Neural cell (in vitro differentiated cells): ENCODE data around the gene MGME1. TPM values are rescaled to one million over a fixed set of nuclear protein-coding genes. Genes with fewer than 3 reads are reported as not detected.

Source experiments
- H2AFZ ChIP-seq: fragments of 200-600, 300-800 bp; sonication (generic), shearing (Covaris generic); 2 replicates; pipeline ENCODE4 v1.6.0; 2014; ENCODE audit warnings: low read depth, mild to moderate bottlenecking, antibody characterized with exemption, low read length, moderate library complexity
- H3F3A ChIP-seq: fragments of 200-600 bp; shearing (Covaris generic); 2 replicates; pipeline ENCODE4 v1.6.1; 2016; ENCODE audit warnings: mild to moderate bottlenecking, moderate library complexity, mixed read lengths, antibody characterized with exemption, low read length; ENCODE audit not compliant: insufficient read depth, poor library complexity, severe bottlenecking
- H3K27ac ChIP-seq: fragments of 200-600, 300-800 bp; sonication (generic), shearing (Covaris generic); 2 replicates; pipeline ENCODE4 v1.5.1; 2014; ENCODE audit warnings: mild to moderate bottlenecking, low read length, moderate library complexity
- H3K27me3 ChIP-seq: fragments of 300-800, 200-600 bp; sonication (generic), shearing (Covaris generic); 2 replicates; pipeline ENCODE4 v1.6.0; 2014; ENCODE audit warnings: mild to moderate bottlenecking, low read depth, low read length, moderate library complexity; ENCODE audit not compliant: insufficient read depth
- H3K36me3 ChIP-seq: fragments of 300-800, 200-600 bp; sonication (generic), shearing (Covaris generic); 2 replicates; pipeline ENCODE4 v1.5.1; 2014; ENCODE audit warnings: mild to moderate bottlenecking, antibody characterized with exemption, low read length, moderate library complexity; ENCODE audit not compliant: insufficient read depth
- H3K4me2 ChIP-seq: fragments of 300-800, 200-600 bp; sonication (generic), shearing (Covaris generic); 2 replicates; pipeline ENCODE4 v1.6.0; 2014; ENCODE audit warnings: mild to moderate bottlenecking, low read length
- H3K4me3 ChIP-seq: fragments of 300-800, 200-600 bp; sonication (generic), shearing (Covaris generic); 2 replicates; pipeline ENCODE4 v1.5.1; 2014; ENCODE audit warnings: mild to moderate bottlenecking, low read length, moderate library complexity
- H3K79me2 ChIP-seq: fragments of 200-600 bp; shearing (Covaris generic); replicated peaks from 2 replicates; pipeline ENCODE4 v1.6.0; 2014; ENCODE audit warnings: mild to moderate bottlenecking, low read length, moderate library complexity; ENCODE audit not compliant: insufficient read depth
- H3K9ac ChIP-seq: fragments of 300-800, 200-600 bp; sonication (generic), shearing (Covaris generic); 2 replicates; pipeline ENCODE4 v1.6.1; 2016; ENCODE audit warnings: mild to moderate bottlenecking, low read length, mixed read lengths
- H3K9me2 ChIP-seq: fragments of 200-600 bp; shearing (Covaris generic); 2 replicates; pipeline ENCODE4 v1.6.1; 2016; ENCODE audit warnings: mild to moderate bottlenecking, low read length, mixed read lengths; ENCODE audit not compliant: insufficient read depth
- H3K9me3 ChIP-seq: fragments of 200-600, 300-800 bp; sonication (generic), shearing (Covaris generic); 2 replicates; pipeline ENCODE4 v1.6.1; 2016; ENCODE audit warnings: mild to moderate bottlenecking, mixed run types, low read length, moderate library complexity, mixed read lengths
- H4K20me1 ChIP-seq: fragments of 200-600 bp; shearing (Covaris generic); 2 replicates; pipeline ENCODE4 v1.6.1; 2016; ENCODE audit warnings: mild to moderate bottlenecking, mixed run types; ENCODE audit not compliant: insufficient read depth
- CTCF ChIP-seq: fragments of 450-650 bp; IDR thresholded peaks from 2 replicates; pipeline ENCODE4 v1.5.1; 2014; ENCODE audit warnings: antibody characterized with exemption, mild to moderate bottlenecking, moderate library complexity; ENCODE audit not compliant: poor library complexity, severe bottlenecking
- EP300 ChIP-seq: fragments of 450-650 bp; conservative IDR thresholded peaks from 2 replicates; pipeline ENCODE4 v1.6.1; 2014; ENCODE audit warnings: antibody characterized with exemption, mild to moderate bottlenecking, moderate library complexity; ENCODE audit not compliant: poor library complexity, severe bottlenecking
- EZH2 ChIP-seq: fragments of 200-600, 300-800 bp; shearing (Covaris generic), sonication (generic); IDR thresholded peaks from 2 replicates; pipeline ENCODE4 v1.6.1; 2014; ENCODE audit warnings: antibody characterized with exemption, low read length, borderline replicate concordance, mild to moderate bottlenecking; ENCODE audit not compliant: insufficient read depth, poor library complexity, severe bottlenecking
- MXI1 ChIP-seq: fragments of 450-650 bp; conservative IDR thresholded peaks from 2 replicates; pipeline ENCODE4 v1.6.1; 2014; ENCODE audit warnings: antibody characterized with exemption, mild to moderate bottlenecking; ENCODE audit not compliant: poor library complexity, severe bottlenecking
- POLR2AphosphoS5 ChIP-seq: IDR thresholded peaks from 2 replicates; pipeline ENCODE4 v1.6.1; 2012
- RAD21 ChIP-seq: fragments of 450-650 bp; conservative IDR thresholded peaks from 2 replicates; pipeline ENCODE4 v1.6.1; 2014; ENCODE audit warnings: antibody characterized with exemption, mild to moderate bottlenecking, moderate library complexity
- REST ChIP-seq: IDR thresholded peaks from 2 replicates; pipeline ENCODE4 v1.6.1; 2012; ENCODE audit warnings: borderline replicate concordance
- SMC3 ChIP-seq: fragments of 450-650 bp; conservative IDR thresholded peaks from 2 replicates; pipeline ENCODE4 v1.6.1; 2014; ENCODE audit warnings: antibody characterized with exemption, mild to moderate bottlenecking, moderate library complexity; ENCODE audit not compliant: poor library complexity
- TAF1 ChIP-seq: IDR thresholded peaks from 2 replicates; pipeline ENCODE4 v1.6.1; 2012; ENCODE audit warnings: low read depth
- polyA plus RNA-seq: library from polyadenylated mRNA; depleted of rRNA; stranded (reverse); fragments of >200 nt; gene quantifications from 2 replicates; pipeline ENCODE4 v1.2.3, GENCODE V29; 2014

The MGME1 gene
- polyA plus RNA-seq, 1 donor from 2014 or later = 7.0 TPM

GRCh38 chr20:18011482-18011881 lies 42.7 kb downstream of the MGME1 start:
- H3K27ac ChIP-seq = no peak overlapping the region
- no peak overlapping the region for H3K4me3 ChIP-seq
- no peaks in the 10 kb centered on the region for H3K27me3 ChIP-seq
- H2AFZ ChIP-seq = no peak overlapping the region
- no peaks in the 10 kb centered on the region for H4K20me1 ChIP-seq
- no peak for TF ChIP-seq MXI1
- TF ChIP-seq TAF1 = no peak
- TF ChIP-seq EZH2 = no peak
- TF ChIP-seq CTCF = no peak
- no peak for TF ChIP-seq POLR2AphosphoS5
- no peak for TF ChIP-seq SMC3
- H3K9me2 ChIP-seq = no peaks in the 10 kb centered on the region
- H3K79me2 ChIP-seq = no peaks in the 10 kb centered on the region
- no peak overlapping the region for H3K9ac ChIP-seq
- no peak overlapping the region for H3K4me2 ChIP-seq
- no peaks in the 10 kb centered on the region for H3F3A ChIP-seq
- H3K9me3 ChIP-seq = no peaks in the 10 kb centered on the region
- no peaks in the 10 kb centered on the region for H3K36me3 ChIP-seq

- H3K9ac ChIP-seq = no peak overlapping the region
- no peak overlapping the region for H3K4me3 ChIP-seq
- TF ChIP-seq EZH2 = no peak
- TF ChIP-seq EP300 = no peak
- TF ChIP-seq POLR2AphosphoS5 = no peak
- TF ChIP-seq TAF1 = no peak
- no peak for TF ChIP-seq REST
- no peak for TF ChIP-seq SMC3
- TF ChIP-seq CTCF = no peak
- TF ChIP-seq MXI1 = no peak
- no peak for TF ChIP-seq RAD21
- H3K27me3 ChIP-seq = no peaks in the 10 kb centered on the region
- no peak overlapping the region for H3K4me2 ChIP-seq
- no peaks in the 10 kb centered on the region for H3K9me2 ChIP-seq
- H2AFZ ChIP-seq = no peak overlapping the region
- no peaks in the 10 kb centered on the region for H3K36me3 ChIP-seq
- H4K20me1 ChIP-seq = no peaks in the 10 kb centered on the region
- H3K27ac ChIP-seq = no peak overlapping the region
- H3K9me3 ChIP-seq = no peaks in the 10 kb centered on the region
- H3F3A ChIP-seq = no peaks in the 10 kb centered on the region
- H3K79me2 ChIP-seq = no peaks in the 10 kb centered on the region
Measured at GRCh38 chr20:18011951-18012645, 43.3 kb downstream of the MGME1 start.
